ENCODE results near the gene IL1RAPL1. TPM values are rescaled to one million over a fixed set of nuclear protein-coding genes. Genes with fewer than 3 reads are reported as not detected.

IL1RAPL1 gene
- polyA plus RNA-seq, 1 donor from 2014 or later = not detected

GRCh38 chrX:29275928-29276327 lies 688.7 kb downstream of the IL1RAPL1 start:
- H3K9me3 ChIP-seq (ENCODE audit: low read length) = no peaks in the 10 kb centered on the region
- no peaks in the 10 kb centered on the region for H3F3A ChIP-seq (ENCODE audit: insufficient read depth, low read length, poor library complexity, severe bottlenecking)
- H3K4me2 ChIP-seq (ENCODE audit: low read length) = no peak overlapping the region
- TF ChIP-seq REST (IDR thresholded peaks at IDR 0.05; ENCODE audit: borderline replicate concordance) (no peak), EP300 (conservative IDR thresholded peaks at IDR 0.05; ENCODE audit: poor library complexity, severe bottlenecking) (no peak), RAD21 (conservative IDR thresholded peaks at IDR 0.05) (no peak), EZH2 (IDR thresholded peaks at IDR 0.05; ENCODE audit: borderline replicate concordance, insufficient read depth, low read length, poor library complexity, severe bottlenecking) (no peak), CTCF (IDR thresholded peaks at IDR 0.05; ENCODE audit: poor library complexity, severe bottlenecking) (no peak)
- no peaks in the 10 kb centered on the region for H3K9me2 ChIP-seq (ENCODE audit: insufficient read depth, low read length)
- no peaks in the 10 kb centered on the region for H3K79me2 ChIP-seq (replicated peaks; ENCODE audit: insufficient read depth, low read length)
- no peak overlapping the region for H3K4me3 ChIP-seq (ENCODE audit: low read length)
- no peak overlapping the region for H2AFZ ChIP-seq (ENCODE audit: low read depth, low read length)
- no peaks in the 10 kb centered on the region for H4K20me1 ChIP-seq (ENCODE audit: insufficient read depth)
- no peaks in the 10 kb centered on the region for H3K36me3 ChIP-seq (ENCODE audit: insufficient read depth, low read length)
- no peaks in the 10 kb centered on the region for H3K27me3 ChIP-seq (ENCODE audit: insufficient read depth, low read depth, low read length)
- H3K9ac ChIP-seq (ENCODE audit: low read length) = no peak overlapping the region
- H3K27ac ChIP-seq (ENCODE audit: low read length) = no peak overlapping the region

- Histone ChIP-seq H3K4me3 (ENCODE audit: low read length) (no peak overlapping the region), H3K79me2 (replicated peaks; ENCODE audit: insufficient read depth, low read length) (no peaks in the 10 kb centered on the region), H3K27ac (ENCODE audit: low read length) (no peak overlapping the region), H3K27me3 (ENCODE audit: insufficient read depth, low read depth, low read length) (no peaks in the 10 kb centered on the region), H3F3A (ENCODE audit: insufficient read depth, low read length, poor library complexity, severe bottlenecking) (no peaks in the 10 kb centered on the region), H3K4me2 (ENCODE audit: low read length) (no peak overlapping the region), H3K36me3 (ENCODE audit: insufficient read depth, low read length) (no peaks in the 10 kb centered on the region), H3K9me2 (ENCODE audit: insufficient read depth, low read length) (no peaks in the 10 kb centered on the region), H4K20me1 (ENCODE audit: insufficient read depth) (no peaks in the 10 kb centered on the region), H3K9me3 (ENCODE audit: low read length) (no peaks in the 10 kb centered on the region), H2AFZ (ENCODE audit: low read depth, low read length) (no peak overlapping the region), H3K9ac (ENCODE audit: low read length) (no peak overlapping the region)
- TF ChIP-seq CTCF (IDR thresholded peaks at IDR 0.05; ENCODE audit: poor library complexity, severe bottlenecking) (no peak), REST (IDR thresholded peaks at IDR 0.05; ENCODE audit: borderline replicate concordance) (no peak), TAF1 (IDR thresholded peaks at IDR 0.05; ENCODE audit: low read depth) (no peak), RAD21 (conservative IDR thresholded peaks at IDR 0.05) (no peak), EZH2 (IDR thresholded peaks at IDR 0.05; ENCODE audit: borderline replicate concordance, insufficient read depth, low read length, poor library complexity, severe bottlenecking) (no peak), POLR2AphosphoS5 (IDR thresholded peaks at IDR 0.05) (no peak), MXI1 (conservative IDR thresholded peaks at IDR 0.05; ENCODE audit: poor library complexity, severe bottlenecking) (no peak), EP300 (conservative IDR thresholded peaks at IDR 0.05; ENCODE audit: poor library complexity, severe bottlenecking) (no peak), SMC3 (conservative IDR thresholded peaks at IDR 0.05; ENCODE audit: poor library complexity) (no peak)
Observed at GRCh38 chrX:29281078-29281742, 694.0 kb downstream of the IL1RAPL1 start.
